ENCODE data around the gene CLSTN2. TPM values are rescaled to one million over a fixed set of nuclear protein-coding genes. Genes with fewer than 3 reads are reported as not detected.

Gene CLSTN2
- total and polyA plus RNA-seq, 10 donors = 0.02 to 0.22 (median 0.13) TPM; not detected in 1

- Histone ChIP-seq H3K27ac (no peak overlapping the region), H3K36me3 (no peaks in the 10 kb centered on the region), H3K4me3 (no peak overlapping the region), H3K4me1 (no peaks in the 10 kb centered on the region), H3K9me3 (peaks cover 0 to 25% (median 14%) of the 10 kb centered on the region in 8 donors), H3K27me3 (replicated peaks in 1 of 7) (no peaks in the 10 kb centered on the region)
- no peak for DNase-seq
- TF ChIP-seq POLR2A (IDR thresholded peaks at IDR 0.05) = no peak
- TF ChIP-seq POLR2AphosphoS5 (IDR thresholded peaks at IDR 0.05) = no peak
- no peak for TF ChIP-seq CTCF (IDR thresholded peaks at IDR 0.05 in 8 of 11, conservative IDR thresholded peaks at IDR 0.05 in 3 of 11)
- intact Hi-C loops (cut with DNase I; ENCODE audit: low total_unique reads) = no loop called here
- 74 to 88% (median 84%) methylated on average over 3 of the region's 3 CpGs for WGBS, 5 donors
These were observed 473.3 kb downstream of the CLSTN2 start for GRCh38 chr3:140408252-140408651.

GRCh38 chr3:140416666-140417065 is 481.7 kb downstream of the CLSTN2 start:
- no peak overlapping the region for H3K4me3 ChIP-seq
- intact Hi-C loops (cut with DNase I; ENCODE audit: low total_unique reads) = no loop called here
- H3K4me1 ChIP-seq = no peaks in the 10 kb centered on the region
- TF ChIP-seq POLR2A (IDR thresholded peaks at IDR 0.05) (no peak), POLR2AphosphoS5 (IDR thresholded peaks at IDR 0.05) (no peak), CTCF (IDR thresholded peaks at IDR 0.05 in 8 of 11, conservative IDR thresholded peaks at IDR 0.05 in 3 of 11) (no peak)
- H3K27me3 ChIP-seq (replicated peaks in 1 of 7) = no peaks in the 10 kb centered on the region
- H3K36me3 ChIP-seq = no peaks in the 10 kb centered on the region
- WGBS, 5 donors = 80 to 89% (median 86%) methylated on average over 3 of the region's 3 CpGs
- no peak overlapping the region for H3K27ac ChIP-seq
- H3K9me3 ChIP-seq = peaks cover 0 to 12% (median 0%) of the 10 kb centered on the region in 8 donors
- no peak for DNase-seq

- DNase-seq = no peak
These were observed 485.8 kb downstream of the CLSTN2 start for GRCh38 chr3:140420621-140421357.

More at GRCh38 chr3:140420621-140421357, 485.8 kb downstream of the CLSTN2 start:
- Histone ChIP-seq H3K4me3 (no peak overlapping the region), H3K36me3 (no peaks in the 10 kb centered on the region), H3K9me3 (peaks cover 0 to under 1% (median 0%) of the 10 kb centered on the region in 8 donors), H3K27me3 (replicated peaks in 1 of 7) (no peaks in the 10 kb centered on the region), H3K27ac (no peak overlapping the region), H3K4me1 (no peaks in the 10 kb centered on the region)
- intact Hi-C loops (cut with DNase I; ENCODE audit: low total_unique reads) = no loop called here
- WGBS, 5 donors = 42 to 62% (median 46%) methylated on average over 9 of the region's 9 CpGs
- TF ChIP-seq CTCF (IDR thresholded peaks at IDR 0.05 in 8 of 11, conservative IDR thresholded peaks at IDR 0.05 in 3 of 11) (no peak), POLR2A (IDR thresholded peaks at IDR 0.05) (no peak), POLR2AphosphoS5 (IDR thresholded peaks at IDR 0.05) (no peak)
